CD4-positive, alpha-beta memory T cell (primary cell): Measurements from ENCODE around the gene NCOA5. TPM values are rescaled to one million over a fixed set of nuclear protein-coding genes. Genes with fewer than 3 reads are reported as not detected.

Source experiments
- CTCF ChIA-PET: fragments of 350-600 bp; sonication (Branson Sonifier 250); formaldehyde crosslinking; loops from one replicate; lab custom pipeline; 2021; ENCODE audit warnings: inconsistent platforms; ENCODE audit not compliant: partially characterized antibody; lab: Charles Lee
- POLR2A ChIA-PET: fragments of 350-600 bp; sonication (Branson Sonifier 250); formaldehyde crosslinking; loops from one replicate; lab custom pipeline; 2021; ENCODE audit not compliant: partially characterized antibody; lab: Charles Lee
- DNase-seq, 5 donors: peaks; one replicate each; pipeline versions ENCODE4 v3.0.0 to v3.0.0-alpha.2; 2020 to 2022; ENCODE audit warnings: mixed read lengths in 1 of 5
- H3K27ac ChIP-seq: one replicate; pipeline ENCODE4 v1.7.0; 2013; ENCODE audit warnings: low read depth, low read length
- H3K27me3 ChIP-seq: 2 replicates; pipeline ENCODE4 v1.7.0; 2013; ENCODE audit warnings: mild to moderate bottlenecking, low read length, moderate library complexity; ENCODE audit not compliant: insufficient read depth
- H3K36me3 ChIP-seq: 2 replicates; pipeline ENCODE4 v1.7.0; 2013; ENCODE audit warnings: mild to moderate bottlenecking, low read length, moderate library complexity; ENCODE audit not compliant: insufficient read depth
- H3K4me1 ChIP-seq: 2 replicates; pipeline ENCODE4 v1.7.0; 2013; ENCODE audit warnings: mild to moderate bottlenecking, low read length, moderate library complexity; ENCODE audit not compliant: insufficient read depth
- H3K4me3 ChIP-seq, 2 donors: one replicate each; pipeline ENCODE4 v1.7.0; 2013; ENCODE audit warnings: low read length in 2 of 2, mild to moderate bottlenecking in 1 of 2
- H3K9me3 ChIP-seq, 2 donors: one replicate each; pipeline ENCODE4 v1.7.0; 2013; ENCODE audit warnings: low read length in 2 of 2, control low read depth in 1 of 2; ENCODE audit not compliant: control insufficient read depth in 1 of 2
- H3K27ac Mint-ChIP-seq, 7 donors: one replicate each; pipeline ENCODE4 v1.8.0; 2020 to 2021; ENCODE audit warnings: mixed read lengths in 7 of 7, mild to moderate bottlenecking in 6 of 7, inconsistent platforms in 3 of 7, moderate library complexity in 3 of 7
- H3K27me3 Mint-ChIP-seq, 2 donors: one replicate each; pipeline ENCODE4 v1.8.0; 2020 to 2021; ENCODE audit warnings: mixed read lengths in 2 of 2
- H3K36me3 Mint-ChIP-seq, 2 donors: one replicate each; pipeline ENCODE4 v1.8.0; 2020 to 2021; ENCODE audit warnings: mixed read lengths in 2 of 2, inconsistent platforms in 1 of 2, mild to moderate bottlenecking in 1 of 2
- H3K4me1 Mint-ChIP-seq, 4 donors: one replicate each; pipeline ENCODE4 v1.8.0; 2020 to 2021; ENCODE audit warnings: mixed read lengths in 4 of 4, mild to moderate bottlenecking in 1 of 4
- H3K4me3 Mint-ChIP-seq, 8 donors: one replicate each; pipeline ENCODE4 v1.8.0; 2020 to 2021; ENCODE audit warnings: mixed read lengths in 8 of 8, mild to moderate bottlenecking in 7 of 8, moderate library complexity in 6 of 8, inconsistent platforms in 3 of 8
- H3K9me3 Mint-ChIP-seq, 8 donors: one replicate each; pipeline ENCODE4 v1.8.0; 2020 to 2021; ENCODE audit warnings: mixed read lengths in 8 of 8, mild to moderate bottlenecking in 5 of 8, inconsistent platforms in 3 of 8, moderate library complexity in 1 of 8
- intact Hi-C: fragments of 100-400 bp; cut with micrococcal nuclease; formaldehyde crosslinking; loops from one replicate; pipeline ENCODE4 v1.15.1; 2023
- polyA plus RNA-seq, 2 donors: library from polyadenylated mRNA; unstranded; fragments of 300-500 nt; fragmentation: Illumina TruSeq; gene quantifications; one replicate each; pipeline ENCODE4 v1.2.3, GENCODE V29; 2021
- total RNA-seq, 2 experiments: library from RNA; stranded (reverse); gene quantifications; one replicate each; pipeline ENCODE4 v1.2.3, GENCODE V29; 2021

NCOA5 gene
- total and polyA plus RNA-seq, 4 experiments from 2014 or later = 12.8 to 47.2 (median 38.6) TPM

- Histone ChIP-seq H3K36me3 (peaks cover 13% of the 10 kb centered on the region), H3K4me3 (no peak overlapping the region), H3K27ac (no peak overlapping the region), H3K27me3 (no peaks in the 10 kb centered on the region), H3K9me3 (no peaks in the 10 kb centered on the region), H3K4me1 (peaks cover 62% of the 10 kb centered on the region)
- DNase-seq = no peak
- intact Hi-C loops = no loop called here
- ChIA-PET POLR2A (no interaction called here), CTCF (interaction anchor here (1.1 kb wide), 1 partner anchor 70 kb away, joined by 3 read pairs; no protein-coding TSS in a partner anchor)
- H3K36me3 Mint-ChIP-seq = peaks cover 20 to 29% of the 10 kb centered on the region in 2 donors
- H3K27ac Mint-ChIP-seq = peak overlapping the region in 1 of 7 donors; percentile 20
- peaks cover 53 to 71% (median 61%) of the 10 kb centered on the region in 4 donors for H3K4me1 Mint-ChIP-seq
- H3K4me3 Mint-ChIP-seq = peak overlapping the region in 2 of 8 donors; percentile 13 to 15
- H3K27me3 Mint-ChIP-seq = no peaks in the 10 kb centered on the region
- no peaks in the 10 kb centered on the region for H3K9me3 Mint-ChIP-seq
These were observed 6.7 kb downstream of the NCOA5 start for GRCh38 chr20:46083101-46083500.

- Mint-ChIP-seq H3K4me3 (no peak overlapping the region), H3K27me3 (no peaks in the 10 kb centered on the region), H3K9me3 (no peaks in the 10 kb centered on the region), H3K4me1 (peaks cover 37 to 50% (median 44%) of the 10 kb centered on the region in 4 donors), H3K36me3 (peaks cover 33 to 34% of the 10 kb centered on the region in 2 donors), H3K27ac (no peak overlapping the region)
- H3K9me3 ChIP-seq = no peaks in the 10 kb centered on the region
- H3K36me3 ChIP-seq = peaks cover 20% of the 10 kb centered on the region
- no peaks in the 10 kb centered on the region for H3K27me3 ChIP-seq
- peaks cover 43% of the 10 kb centered on the region for H3K4me1 ChIP-seq
- no peak for DNase-seq
- H3K27ac ChIP-seq = no peak overlapping the region
- ChIA-PET CTCF (no interaction called here), POLR2A (interaction anchor here (1.0 kb wide), 2 partner anchors 8 to 20 kb away, joined by 3 read pairs; no protein-coding TSS in a partner anchor)
- no peak overlapping the region for H3K4me3 ChIP-seq
- intact Hi-C loops = no loop called here
These were observed 8.7 kb downstream of the NCOA5 start for GRCh38 chr20:46081074-46081473.

DNA sequence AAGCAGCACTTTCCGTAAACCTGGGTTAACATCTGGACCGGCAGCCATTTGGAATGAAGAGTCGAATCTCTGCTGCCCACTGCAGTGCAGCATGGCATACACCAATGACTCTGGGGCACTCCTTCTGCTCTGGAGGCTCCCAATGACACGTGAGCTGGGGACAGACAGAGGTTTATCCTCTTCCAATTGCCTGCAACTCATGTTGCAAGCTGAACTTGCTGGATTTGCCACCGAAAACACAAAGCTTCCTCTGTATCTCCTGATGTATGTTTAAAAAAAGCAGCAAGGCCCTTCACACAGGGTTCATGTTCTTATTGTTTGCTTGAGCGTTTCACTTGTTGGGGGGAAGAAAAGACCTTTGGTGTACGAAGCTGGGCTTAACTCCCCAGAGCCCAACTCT lies 10.8 kb downstream of the NCOA5 start:
- Mint-ChIP-seq H3K27me3 (no peaks in the 10 kb centered on the region), H3K4me3 (no peak overlapping the region), H3K4me1 (peaks cover 23 to 40% (median 27%) of the 10 kb centered on the region in 4 donors), H3K27ac (no peak overlapping the region), H3K36me3 (peaks cover 50 to 52% of the 10 kb centered on the region in 2 donors), H3K9me3 (no peaks in the 10 kb centered on the region)
- H3K9me3 ChIP-seq = no peaks in the 10 kb centered on the region
- POLR2A ChIA-PET = no interaction called here
- intact Hi-C loops = no loop called here
- no peak overlapping the region for H3K4me3 ChIP-seq
- no peaks in the 10 kb centered on the region for H3K27me3 ChIP-seq
- no peak for DNase-seq
- H3K36me3 ChIP-seq = peaks cover 27% of the 10 kb centered on the region
- H3K27ac ChIP-seq = no peak overlapping the region
- CTCF ChIA-PET = interaction anchor here (1.3 kb wide), 1 partner anchor 92 kb away, joined by 3 read pairs; no protein-coding TSS in a partner anchor
- H3K4me1 ChIP-seq = peaks cover 22% of the 10 kb centered on the region

GRCh38 chr20:46077642-46078305 lies 12.0 kb downstream of the NCOA5 start:
- Mint-ChIP-seq H3K27me3 (no peaks in the 10 kb centered on the region), H3K4me3 (no peak overlapping the region), H3K4me1 (peaks cover 14 to 31% (median 20%) of the 10 kb centered on the region in 4 donors), H3K9me3 (no peaks in the 10 kb centered on the region), H3K36me3 (peaks cover 57 to 58% of the 10 kb centered on the region in 2 donors), H3K27ac (peak overlapping the region in 1 of 7 donors; percentile 29)
- no peaks in the 10 kb centered on the region for H3K9me3 ChIP-seq
- intact Hi-C loops = no loop called here
- ChIA-PET CTCF (interaction anchor here (0.8 kb wide), 2 partner anchors 65 to 70 kb away, joined by 3 read pairs; no protein-coding TSS in a partner anchor), POLR2A (no interaction called here)
- no peak for DNase-seq
- H3K4me1 ChIP-seq = peaks cover 11% of the 10 kb centered on the region
- no peak overlapping the region for H3K27ac ChIP-seq
- no peaks in the 10 kb centered on the region for H3K27me3 ChIP-seq
- H3K36me3 ChIP-seq = peaks cover 31% of the 10 kb centered on the region
- no peak overlapping the region for H3K4me3 ChIP-seq

GRCh38 chr20:46076806-46077205 lies 13.0 kb downstream of the NCOA5 start:
- Histone ChIP-seq H3K4me1 (peaks cover under 1% of the 10 kb centered on the region), H3K4me3 (no peak overlapping the region), H3K9me3 (no peaks in the 10 kb centered on the region), H3K27me3 (no peaks in the 10 kb centered on the region), H3K27ac (no peak overlapping the region), H3K36me3 (peaks cover 31% of the 10 kb centered on the region)
- intact Hi-C loops = no loop called here
- H3K9me3 Mint-ChIP-seq = no peaks in the 10 kb centered on the region
- ChIA-PET CTCF (no interaction called here), POLR2A (interaction anchor here (0.6 kb wide), 1 partner anchor 9 kb away, joined by 3 read pairs; no protein-coding TSS in a partner anchor)
- H3K4me1 Mint-ChIP-seq = peaks cover 6 to 24% (median 14%) of the 10 kb centered on the region in 4 donors
- no peak overlapping the region for H3K27ac Mint-ChIP-seq
- no peak for DNase-seq
- H3K36me3 Mint-ChIP-seq = peaks cover 57 to 58% of the 10 kb centered on the region in 2 donors
- no peak overlapping the region for H3K4me3 Mint-ChIP-seq
- no peaks in the 10 kb centered on the region for H3K27me3 Mint-ChIP-seq

DNA sequence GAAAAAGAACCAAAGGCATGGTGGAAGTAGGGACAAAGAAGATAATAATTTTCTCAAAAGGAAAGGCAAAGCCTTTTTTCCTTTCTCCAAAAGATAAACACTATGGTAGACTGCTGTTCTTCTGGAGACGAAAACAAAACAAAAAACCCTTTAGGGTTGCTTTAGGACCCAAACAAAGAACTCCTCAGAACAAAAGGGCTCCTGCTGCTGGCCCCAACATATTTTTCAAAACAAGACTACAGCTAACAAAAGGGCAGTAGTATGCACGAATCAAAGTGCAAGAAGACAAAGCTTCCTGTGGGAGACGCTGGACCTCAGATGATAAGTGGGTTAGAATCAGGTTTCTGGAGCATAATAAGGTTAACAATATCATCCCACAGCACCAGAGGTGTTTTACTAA lies 15.8 kb downstream of the NCOA5 start:
- Mint-ChIP-seq H3K4me1 (peaks cover 0 to 13% (median 6%) of the 10 kb centered on the region in 4 donors), H3K36me3 (peaks cover 45 to 47% of the 10 kb centered on the region in 2 donors), H3K27ac (no peak overlapping the region), H3K9me3 (no peaks in the 10 kb centered on the region), H3K27me3 (no peaks in the 10 kb centered on the region), H3K4me3 (no peak overlapping the region)
- no peaks in the 10 kb centered on the region for H3K9me3 ChIP-seq
- H3K27ac ChIP-seq = no peak overlapping the region
- DNase-seq = no peak
- peaks cover 42% of the 10 kb centered on the region for H3K36me3 ChIP-seq
- ChIA-PET POLR2A (no interaction called here), CTCF (no interaction called here)
- H3K4me3 ChIP-seq = no peak overlapping the region
- intact Hi-C loops = no loop called here
- H3K27me3 ChIP-seq = no peaks in the 10 kb centered on the region
- no peaks in the 10 kb centered on the region for H3K4me1 ChIP-seq

DNA sequence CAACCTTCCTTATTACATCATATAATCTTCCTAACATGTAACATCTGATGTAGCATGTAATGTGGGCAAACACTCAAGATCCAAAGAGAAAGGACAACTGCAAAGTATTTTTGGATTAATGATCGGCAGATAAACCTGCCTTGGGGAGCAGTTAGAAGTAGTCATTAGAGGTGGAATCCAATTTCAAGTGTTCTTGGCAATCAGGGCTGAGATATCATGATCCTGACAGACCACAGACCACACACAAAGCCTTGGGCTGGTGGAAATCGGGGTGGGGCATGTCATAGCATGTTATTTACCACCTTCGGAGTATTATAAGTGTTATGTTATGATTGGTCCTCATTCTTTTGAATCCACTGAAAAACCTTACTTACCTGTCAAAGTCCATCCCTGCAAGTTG lies 16.3 kb downstream of the NCOA5 start:
- POLR2A ChIA-PET = no interaction called here
- Histone ChIP-seq H3K27ac (no peak overlapping the region), H3K36me3 (peaks cover 39% of the 10 kb centered on the region), H3K9me3 (no peaks in the 10 kb centered on the region), H3K27me3 (no peaks in the 10 kb centered on the region), H3K4me3 (no peak overlapping the region), H3K4me1 (no peaks in the 10 kb centered on the region)
- no peak for DNase-seq
- Mint-ChIP-seq H3K27me3 (no peaks in the 10 kb centered on the region), H3K9me3 (no peaks in the 10 kb centered on the region), H3K27ac (no peak overlapping the region), H3K4me3 (no peak overlapping the region), H3K36me3 (peaks cover 42 to 44% of the 10 kb centered on the region in 2 donors), H3K4me1 (peaks cover 0 to 10% (median 6%) of the 10 kb centered on the region in 4 donors)
- CTCF ChIA-PET = no interaction called here
- intact Hi-C loops = no loop called here
